Neutrophil (primary cell): ENCODE results near the gene PSMB7.

Source experiments
- H3K27ac ChIP-seq: fragments of 200-600 bp; sonication (generic); 2 replicates; pipeline ENCODE4 v1.5.1; 2016; ENCODE audit warnings: mild to moderate bottlenecking, moderate library complexity
- H3K27me3 ChIP-seq: fragments of 200-600 bp; sonication (generic); 2 replicates; pipeline ENCODE4 v1.6.0; 2016; ENCODE audit warnings: mild to moderate bottlenecking
- H3K36me3 ChIP-seq: fragments of 200-600 bp; sonication (generic); 2 replicates; pipeline ENCODE4 v1.5.1; 2017
- H3K4me1 ChIP-seq, 2 experiments: fragments of 200-600 bp in 1 of 2; sonication (generic) in 1 of 2; 1 replicate in 1 of 2; 2 replicates in 1 of 2; pipeline versions ENCODE4 v1.5.1 to v1.6.1; 2013 to 2016; ENCODE audit warnings: low read depth in 1 of 2, low read length in 1 of 2, mild to moderate bottlenecking in 1 of 2, moderate library complexity in 1 of 2; ENCODE audit not compliant: control insufficient read depth in 1 of 2, insufficient read depth in 1 of 2
- H3K4me3 ChIP-seq, 2 experiments: fragments of 200-600 bp in 1 of 2; sonication (generic) in 1 of 2; 1 replicate in 1 of 2; 2 replicates in 1 of 2; pipeline ENCODE4 v1.5.1; 2013 to 2016; ENCODE audit warnings: low read depth in 1 of 2, low read length in 1 of 2, mild to moderate bottlenecking in 1 of 2, moderate library complexity in 1 of 2
- H3K9me3 ChIP-seq: fragments of 200-600 bp; sonication (generic); 2 replicates; pipeline ENCODE4 v1.5.1; 2016
- CTCF ChIP-seq: fragments of 200-600 bp; sonication (generic); IDR thresholded peaks from 2 replicates; pipeline ENCODE4 v1.5.1; 2016; ENCODE audit warnings: antibody characterized with exemption

Gene PSMB7

GRCh38 chr9:124419832-124420489, 4.7 kb upstream of the PSMB7 start:
- no peak for TF ChIP-seq CTCF
- Histone ChIP-seq H3K27ac (no peak overlapping the region), H3K9me3 (no peaks in the 10 kb centered on the region), H3K27me3 (peaks cover 12% of the 10 kb centered on the region), H3K4me1 (peaks cover under 1 to 11% of the 10 kb centered on the region in 2 experiments), H3K4me3 (no peak overlapping the region), H3K36me3 (no peaks in the 10 kb centered on the region)

GRCh38 chr9:124415852-124416484, 726 bp upstream of the PSMB7 start:
- peak overlapping the region; percentile 66 for H3K27ac ChIP-seq
- peaks cover 12 to 20% of the 10 kb centered on the region in 2 experiments for H3K4me1 ChIP-seq
- no peaks in the 10 kb centered on the region for H3K27me3 ChIP-seq
- peak overlapping the region; percentile 70 to 77 for H3K4me3 ChIP-seq
- peaks cover 30% of the 10 kb centered on the region for H3K36me3 ChIP-seq
- H3K9me3 ChIP-seq, result no peaks in the 10 kb centered on the region
- TF ChIP-seq CTCF, result no peak

GRCh38 chr9:124414612-124415011, 630 bp downstream of the PSMB7 start:
- TF ChIP-seq CTCF, result no peak
- H3K4me1 ChIP-seq, result peaks cover 12 to 18% of the 10 kb centered on the region in 2 experiments
- no peaks in the 10 kb centered on the region for H3K27me3 ChIP-seq
- H3K4me3 ChIP-seq, result peak overlapping the region; percentile 70 to 77
- H3K36me3 ChIP-seq, result peaks cover 35% of the 10 kb centered on the region
- H3K27ac ChIP-seq, result peak overlapping the region; percentile 66
- H3K9me3 ChIP-seq, result no peaks in the 10 kb centered on the region

GRCh38 chr9:124412228-124412575, 3.0 kb downstream of the PSMB7 start:
- Histone ChIP-seq H3K4me1 (peaks cover 22 to 23% of the 10 kb centered on the region in 2 experiments), H3K9me3 (no peaks in the 10 kb centered on the region), H3K27ac (no peak overlapping the region), H3K27me3 (no peaks in the 10 kb centered on the region), H3K36me3 (peaks cover 35% of the 10 kb centered on the region), H3K4me3 (no peak overlapping the region)
- TF ChIP-seq CTCF, result no peak

GRCh38 chr9:124411514-124412227, 3.6 kb downstream of the PSMB7 start:
- Histone ChIP-seq H3K27ac (no peak overlapping the region), H3K27me3 (no peaks in the 10 kb centered on the region), H3K4me3 (no peak overlapping the region), H3K9me3 (no peaks in the 10 kb centered on the region), H3K4me1 (peaks cover 22 to 23% of the 10 kb centered on the region in 2 experiments), H3K36me3 (peaks cover 35% of the 10 kb centered on the region)
- no peak for TF ChIP-seq CTCF
